ENCODE data around the gene ASS1.

Gene ASS1

DNA sequence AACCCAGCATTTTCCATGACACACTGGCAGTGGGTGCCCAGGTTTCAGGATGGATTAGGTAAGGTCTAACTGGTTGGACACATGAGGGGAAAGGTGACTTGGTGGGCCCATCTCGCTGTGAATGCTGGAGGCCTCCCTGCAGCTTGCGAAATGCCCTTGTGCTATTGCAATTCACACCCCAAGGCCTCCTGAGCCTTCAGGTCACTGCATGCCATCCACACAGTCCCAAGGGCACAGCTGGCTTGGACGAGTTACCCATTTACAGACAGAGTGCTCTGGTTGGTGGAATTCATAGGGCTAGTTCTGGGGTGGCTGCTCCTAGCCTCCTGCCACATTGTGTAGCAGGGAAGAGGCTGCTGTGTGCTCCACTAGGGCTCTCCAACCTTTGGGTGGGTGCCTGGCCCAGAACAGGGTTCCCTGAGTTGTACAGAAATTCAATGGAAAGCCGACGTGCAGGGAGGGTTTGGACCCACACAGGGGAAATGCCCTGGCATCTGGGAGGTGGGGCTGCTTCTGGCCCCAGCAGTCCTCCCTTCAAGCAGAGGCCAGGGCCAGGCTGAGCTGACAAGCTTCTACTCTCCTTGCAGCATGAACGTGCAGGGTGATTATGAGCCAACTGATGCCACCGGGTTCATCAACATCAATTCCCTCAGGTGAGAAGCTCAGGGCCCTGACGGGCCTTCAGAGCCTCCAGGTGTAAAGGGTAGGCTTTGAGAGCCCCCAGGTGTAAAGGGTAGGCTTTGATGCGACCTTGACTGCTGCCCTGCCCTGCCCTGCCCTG lies 54.3 kb downstream of the ASS1 start:
- no peak for DNase-seq (ENCODE audit: low spot score)

GRCh38 chr9:130499804-130500263 lies 55.1 kb downstream of the ASS1 start:
- DNase-seq (ENCODE audit: low spot score) = no peak

DNA sequence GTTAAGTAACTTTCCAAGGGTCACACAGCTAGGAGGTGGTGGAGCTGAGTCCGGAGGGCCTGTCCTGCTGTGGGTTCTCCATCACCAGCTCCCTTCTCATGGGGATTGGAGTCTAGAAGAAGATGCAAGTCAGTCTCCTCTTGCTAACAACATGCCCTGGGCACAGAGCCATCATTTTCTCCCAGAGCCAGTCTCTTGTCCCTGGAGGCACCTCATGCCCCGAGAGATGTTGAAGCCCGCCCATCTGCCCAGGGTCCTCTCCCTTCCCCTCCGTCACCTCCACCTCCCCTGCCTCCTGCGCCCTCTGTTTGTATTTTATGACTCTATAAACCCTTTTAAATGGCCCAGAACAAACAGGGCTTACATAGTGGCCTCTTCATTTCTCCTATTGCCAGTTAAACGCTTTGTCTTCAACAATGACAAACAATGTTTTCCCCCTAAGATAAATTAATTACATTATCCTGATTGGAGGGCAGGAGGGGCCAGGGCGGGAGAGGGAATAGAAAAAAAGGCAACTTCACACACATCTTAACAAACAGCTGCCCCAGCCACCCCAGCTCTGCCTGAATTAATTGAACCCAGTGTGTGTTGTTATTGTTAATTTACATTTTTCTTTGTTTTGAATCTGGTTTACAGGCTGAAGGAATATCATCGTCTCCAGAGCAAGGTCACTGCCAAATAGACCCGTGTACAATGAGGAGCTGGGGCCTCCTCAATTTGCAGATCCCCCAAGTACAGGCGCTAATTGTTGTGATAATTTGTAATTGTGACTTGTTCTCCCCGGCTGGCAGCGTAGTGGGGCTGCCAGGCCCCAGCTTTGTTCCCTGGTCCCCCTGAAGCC lies 55.8 kb downstream of the ASS1 start:
- DNase-seq (ENCODE audit: low spot score) = peak; percentile 11

DNA sequence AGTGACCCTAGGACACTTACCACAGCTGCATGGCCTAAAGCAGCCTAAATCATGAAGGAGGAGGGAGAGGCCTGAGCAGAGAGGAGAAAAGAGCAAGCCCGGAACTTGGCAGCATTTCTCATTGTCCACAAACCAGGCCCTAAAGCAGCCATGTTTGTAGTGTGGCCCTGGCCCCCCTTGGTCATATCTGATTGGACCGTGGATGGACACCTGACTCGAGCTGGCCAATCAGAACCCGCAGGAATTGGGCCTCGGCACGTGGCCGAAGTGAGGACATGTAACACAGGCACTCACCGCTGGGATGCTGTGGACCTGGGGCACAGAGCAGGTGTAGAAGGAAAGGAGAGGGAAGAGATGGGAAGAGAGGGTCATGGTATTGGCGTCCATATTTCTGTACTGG lies 56.9 kb downstream of the ASS1 start:
- DNase-seq (ENCODE audit: low spot score) = no peak

DNA sequence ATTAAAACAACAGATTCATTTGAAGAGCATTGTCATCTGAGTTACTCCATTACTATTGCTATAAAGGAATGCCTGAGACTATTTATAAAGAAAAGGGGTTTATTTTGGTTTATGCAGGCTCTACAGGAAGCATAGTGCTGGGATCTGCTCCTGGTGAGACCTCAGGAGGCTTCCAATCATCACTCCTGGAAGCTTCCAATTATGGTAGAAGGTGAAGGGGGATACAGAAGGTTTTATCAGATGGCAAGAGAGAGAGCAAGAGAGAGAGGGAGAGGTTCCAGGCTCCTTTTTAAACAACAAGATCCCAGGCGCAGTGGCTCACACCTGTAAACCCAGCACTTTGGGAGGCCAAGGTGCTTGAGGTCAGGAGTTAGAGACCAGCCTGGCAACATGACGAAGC lies 63.5 kb downstream of the ASS1 start:
- no peak for DNase-seq (ENCODE audit: low spot score)

GRCh38 chr9:130512199-130512598 lies 67.4 kb downstream of the ASS1 start:
- no peak for DNase-seq (ENCODE audit: low spot score)

DNA sequence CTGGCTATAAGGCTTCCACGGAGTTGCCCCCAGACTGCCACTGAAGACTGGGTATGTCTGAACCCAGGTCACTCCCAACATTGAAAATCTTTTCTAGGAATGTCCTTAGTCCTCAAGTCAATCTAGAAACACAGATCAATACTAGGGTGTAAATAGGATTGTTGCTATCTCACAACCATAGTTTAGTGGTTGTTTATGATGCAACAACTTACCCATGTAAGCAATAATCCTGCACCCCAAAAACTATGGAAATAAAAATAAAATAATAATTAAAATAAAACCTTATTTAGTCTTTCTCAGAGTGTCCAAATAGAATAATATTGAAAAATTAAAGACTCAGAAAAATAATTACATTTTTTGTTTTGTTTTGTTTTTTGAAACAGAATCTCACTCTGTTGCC lies 68.3 kb downstream of the ASS1 start:
- no peak for DNase-seq (ENCODE audit: low spot score)

DNA sequence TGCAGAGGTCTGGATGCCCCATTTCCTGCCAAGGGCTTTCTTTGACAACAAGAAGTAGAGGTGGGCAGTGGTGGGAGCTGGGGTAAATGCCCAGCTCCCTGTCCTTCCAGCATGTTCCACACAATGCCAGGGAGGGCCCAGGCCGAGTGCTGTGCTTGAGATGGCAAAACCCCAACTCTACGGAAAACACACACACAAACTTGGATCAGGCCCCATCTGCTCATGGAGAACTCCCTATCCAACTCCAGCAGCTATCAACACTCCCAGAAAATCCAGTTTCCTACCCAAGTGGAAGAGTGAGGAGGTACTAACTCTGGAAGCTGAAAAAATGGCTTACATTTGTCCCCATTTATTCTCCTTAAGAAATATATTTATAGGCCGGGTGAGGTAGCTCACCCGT lies 73.5 kb downstream of the ASS1 start:
- DNase-seq (ENCODE audit: low spot score) = no peak

- peak; percentile 5 for DNase-seq (ENCODE audit: low spot score)
Observed at GRCh38 chr9:130518943-130519799, 74.4 kb downstream of the ASS1 start.

GRCh38 chr9:130519927-130520326 lies 75.2 kb downstream of the ASS1 start:
- no peak for DNase-seq (ENCODE audit: low spot score)

DNA sequence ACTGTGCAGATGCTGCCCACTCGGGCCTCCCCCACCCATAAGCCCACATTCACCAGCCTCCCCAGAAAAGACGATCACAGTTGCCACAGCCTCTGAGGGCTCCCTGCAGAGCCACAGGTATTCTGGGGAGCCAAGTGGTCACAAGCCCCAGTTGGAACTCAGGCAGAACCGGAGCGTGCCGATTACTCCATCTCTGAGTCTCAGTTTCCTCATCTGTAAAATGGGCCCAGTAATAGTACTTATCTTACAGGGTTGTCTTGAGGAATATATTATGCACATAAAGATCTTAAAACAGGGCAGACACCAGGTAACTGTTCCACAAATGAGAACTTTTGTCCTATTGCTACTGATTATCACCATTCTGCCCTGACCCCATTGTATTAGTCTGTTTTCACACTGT lies 77.0 kb downstream of the ASS1 start:
- DNase-seq (ENCODE audit: low spot score) = no peak

GRCh38 chr9:130522233-130522808 lies 77.6 kb downstream of the ASS1 start:
- DNase-seq (ENCODE audit: low spot score) = no peak

DNA sequence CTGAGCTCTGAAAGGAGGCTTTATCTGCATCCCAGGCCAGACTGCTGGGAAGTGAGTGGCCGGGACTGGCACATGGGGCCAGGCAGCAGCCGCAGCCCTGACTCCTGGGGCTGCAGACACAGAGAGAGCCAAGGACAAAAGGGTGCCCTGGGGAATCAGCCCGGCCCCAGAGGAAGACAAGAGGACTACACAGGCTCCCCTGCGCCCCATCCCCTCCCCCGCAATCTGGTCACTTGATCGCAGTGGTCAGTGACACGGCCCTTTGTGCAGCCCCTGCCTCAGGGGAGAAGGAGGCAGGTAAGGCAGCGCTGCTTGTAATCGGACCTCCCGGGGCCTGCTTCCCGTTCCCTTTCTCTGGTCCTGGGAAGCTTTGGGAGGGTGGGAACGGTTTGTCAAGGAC lies 79.2 kb downstream of the ASS1 start:
- DNase-seq (ENCODE audit: low spot score) = no peak

DNA sequence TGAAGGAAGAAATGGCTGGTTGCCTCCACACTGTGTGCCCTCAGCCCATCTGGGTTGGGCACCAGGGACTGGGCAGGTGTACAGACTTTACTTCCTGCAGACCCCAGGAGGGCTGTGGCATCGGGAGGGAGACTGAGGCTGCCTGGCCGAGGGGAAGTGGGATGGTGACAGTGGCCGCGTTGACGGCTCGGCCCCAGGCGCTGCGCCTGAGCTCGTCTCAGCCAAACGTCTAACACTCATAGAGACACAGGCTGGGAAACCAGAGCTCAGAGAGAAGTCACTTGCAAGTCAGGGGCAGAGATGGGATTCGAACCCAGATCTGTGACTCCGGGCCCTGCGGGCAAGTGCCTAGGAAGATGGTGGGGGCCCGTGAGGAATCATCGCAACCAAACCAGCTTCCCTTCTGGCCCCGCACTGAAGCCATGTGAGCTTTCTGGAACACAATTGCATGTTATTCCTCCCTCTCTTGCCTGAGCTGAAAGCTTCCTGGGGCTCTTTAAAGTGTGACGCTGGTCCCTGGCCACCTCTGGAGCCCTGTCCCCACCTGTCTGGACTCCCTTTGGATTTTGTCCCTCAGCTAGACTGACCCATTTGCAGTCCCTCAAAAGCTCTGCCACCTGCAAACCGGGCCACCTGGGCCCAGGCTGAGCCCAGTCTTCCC lies 81.6 kb downstream of the ASS1 start:
- DNase-seq (ENCODE audit: low spot score) = no peak

GRCh38 chr9:130526854-130527650 lies 82.3 kb downstream of the ASS1 start:
- no peak for DNase-seq (ENCODE audit: low spot score)

DNA sequence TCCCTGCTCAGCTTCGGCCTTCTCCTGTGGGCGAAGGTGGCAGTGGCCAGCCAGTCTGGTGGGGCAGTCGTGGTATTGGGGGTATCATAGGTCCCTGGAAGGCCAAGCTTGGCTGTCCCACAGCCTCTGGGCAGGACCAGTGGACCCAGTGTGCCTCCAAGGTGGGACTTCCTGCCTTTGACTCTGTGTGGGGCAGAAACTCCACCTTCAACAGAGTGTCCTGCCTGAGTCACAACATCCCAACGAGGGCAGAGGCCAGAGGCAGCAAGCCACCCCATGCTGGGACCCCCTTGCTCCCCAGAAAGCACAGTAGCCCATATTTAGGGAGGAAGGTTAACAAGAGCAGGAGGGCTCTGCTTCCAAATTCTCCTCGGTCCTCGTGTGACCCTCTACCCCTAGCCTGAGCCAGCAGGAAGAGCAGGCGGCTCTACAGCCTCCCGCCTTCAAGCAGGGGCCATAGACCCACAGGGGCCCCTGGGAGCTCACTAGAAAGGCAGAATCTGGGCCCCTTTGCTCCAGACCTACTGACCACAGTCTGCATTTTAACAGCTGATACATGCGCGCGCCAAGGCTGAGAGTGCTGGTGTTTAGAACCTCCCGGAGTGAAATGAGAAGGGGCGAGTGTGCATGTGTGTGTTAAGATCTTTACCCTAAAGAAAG lies 83.0 kb downstream of the ASS1 start:
- DNase-seq (ENCODE audit: low spot score) = no peak

DNA sequence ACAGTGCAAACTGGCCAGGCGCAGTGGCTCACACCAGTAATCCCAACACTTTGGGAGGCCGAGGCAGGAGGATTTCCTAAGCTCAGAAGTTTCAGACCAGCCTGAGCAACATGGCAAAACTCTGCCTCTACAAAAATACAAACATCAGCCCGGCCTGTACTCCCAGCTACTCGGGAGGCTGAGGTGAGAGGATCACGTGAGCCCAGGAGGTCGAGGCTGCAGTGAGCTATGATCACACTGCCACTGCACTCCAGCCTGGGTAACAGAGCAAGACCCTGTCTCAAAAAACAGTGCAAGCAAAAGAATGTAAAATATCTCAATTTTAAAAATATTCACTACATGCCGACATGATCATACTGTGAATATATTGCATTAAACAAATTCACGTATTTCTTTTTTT lies 83.9 kb downstream of the ASS1 start:
- DNase-seq (ENCODE audit: low spot score) = no peak

GRCh38 chr9:130530938-130531337 lies 86.2 kb downstream of the ASS1 start:
- no peak for DNase-seq (ENCODE audit: low spot score)

DNA sequence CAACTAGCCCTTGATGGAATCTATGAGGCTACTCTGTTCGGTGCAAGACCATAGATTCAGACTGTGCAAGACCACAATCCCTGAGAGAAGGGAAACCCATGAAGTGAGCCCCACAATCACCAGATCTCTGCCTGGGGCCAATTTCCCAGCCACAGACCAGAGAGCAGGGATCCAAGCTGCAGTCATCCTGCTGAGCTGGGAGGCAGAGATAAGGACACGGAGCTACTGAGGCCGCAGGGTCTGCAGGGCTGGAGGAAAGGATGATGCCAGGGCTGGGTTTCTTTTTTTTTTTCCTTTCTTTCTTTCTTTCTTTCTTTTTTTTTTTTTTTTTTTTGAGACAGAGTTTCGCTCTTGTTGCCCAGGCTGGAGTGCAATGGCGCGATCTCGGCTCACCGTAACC lies 86.9 kb downstream of the ASS1 start:
- DNase-seq (ENCODE audit: low spot score) = no peak

DNA sequence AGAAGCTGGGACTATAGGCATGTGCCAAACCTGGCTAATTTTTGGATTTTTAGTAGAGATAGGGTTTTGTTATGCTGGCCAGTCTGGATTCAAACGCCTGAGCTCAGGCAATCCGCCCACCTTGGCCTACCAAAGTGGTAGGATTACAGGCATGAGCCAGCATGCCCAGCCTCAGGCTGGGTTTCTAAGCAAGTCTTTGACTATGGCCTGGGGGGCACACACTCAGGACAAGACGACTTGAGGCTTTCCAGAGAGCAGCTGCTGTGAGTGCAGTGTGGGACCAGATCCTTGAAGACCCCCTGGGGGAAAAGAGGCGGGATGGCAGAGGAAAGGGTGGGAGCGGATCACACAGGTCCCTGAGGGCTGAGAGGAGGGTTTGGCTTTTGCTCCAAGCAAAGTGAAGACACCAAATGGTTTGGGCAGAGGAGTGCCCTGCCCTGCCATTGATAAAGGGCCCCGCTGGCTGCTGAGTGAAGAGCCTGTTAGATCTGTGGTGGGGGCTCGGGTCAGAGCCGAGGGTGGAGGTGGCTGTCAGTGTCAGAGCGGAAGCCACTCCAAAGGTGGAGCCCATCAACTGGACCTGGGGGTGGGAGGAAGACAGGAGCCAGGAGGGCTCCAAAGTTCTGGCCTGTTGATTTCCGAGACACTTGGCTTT lies 87.8 kb downstream of the ASS1 start:
- no peak for DNase-seq (ENCODE audit: low spot score)

Data from globus pallidus (tissue), 1 donor.